HCT116 (cell line): ENCODE results near the gene RPL22L1.

Experiments
- EZH2phosphoT487 ChIP-seq: fragments of 200-600 bp; IDR thresholded peaks from 2 replicates; pipeline ENCODE4 v1.6.1; 2018; ENCODE audit warnings: antibody characterized with exemption, borderline replicate concordance
- TF ChIP-seq, protein P1 (sequence below): IDR thresholded peaks from 2 replicates; pipeline ENCODE4 v1.6.1; 2012

DNA sequence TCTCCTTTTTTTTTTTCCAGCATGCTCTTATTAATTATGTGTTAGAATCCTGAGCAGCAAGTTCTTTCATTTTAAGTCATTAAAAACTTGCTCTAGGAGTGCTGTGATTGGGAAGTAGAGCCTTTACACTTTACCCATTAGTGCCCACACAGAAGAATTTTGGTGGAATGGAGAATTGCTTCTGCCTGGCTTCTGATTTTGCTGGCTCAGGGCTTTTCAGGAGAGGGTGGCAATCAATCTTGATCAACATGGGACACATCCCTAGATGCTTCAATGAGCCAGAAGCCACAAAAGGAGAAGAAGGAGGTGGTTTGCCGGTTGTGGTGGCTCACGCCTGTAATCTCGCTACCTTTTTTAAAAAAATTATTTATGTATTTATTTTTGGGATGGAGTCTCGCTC lies 39.4 kb downstream of the RPL22L1 start:
- TF ChIP-seq EZH2phosphoT487, result no peak
- TF ChIP-seq, protein P1, sequence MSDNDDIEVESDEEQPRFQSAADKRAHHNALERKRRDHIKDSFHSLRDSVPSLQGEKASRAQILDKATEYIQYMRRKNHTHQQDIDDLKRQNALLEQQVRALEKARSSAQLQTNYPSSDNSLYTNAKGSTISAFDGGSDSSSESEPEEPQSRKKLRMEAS, result no peak
